ENCODE data around the gene CTBP1.
A peak's percentile ranks its signal among the peaks of the same experiment; 100 is the strongest.

The CTBP1 gene

GRCh38 chr4:1221155-1221870, 27.6 kb downstream of the CTBP1 start:
- DNase-seq: no peak

GRCh38 chr4:1220566-1220965, 28.4 kb downstream of the CTBP1 start:
- DNase-seq: no peak

- no peak for DNase-seq
These were observed 29.4 kb downstream of the CTBP1 start for GRCh38 chr4:1219566-1219950.

GRCh38 chr4:1218634-1219565, 30.0 kb downstream of the CTBP1 start:
- DNase-seq: peak in 1 of 2 donors; percentile 23

- no peak for DNase-seq
These were observed 31.6 kb downstream of the CTBP1 start for GRCh38 chr4:1217366-1217765.

GRCh38 chr4:1216869-1217294, 32.0 kb downstream of the CTBP1 start:
- DNase-seq: peak; percentile 60 to 66

GRCh38 chr4:1216076-1216614, 32.8 kb downstream of the CTBP1 start:
- no peak for DNase-seq

- DNase-seq: no peak
These were observed 33.5 kb downstream of the CTBP1 start for GRCh38 chr4:1215141-1216075.

GRCh38 chr4:1214101-1215095, 34.5 kb downstream of the CTBP1 start:
- DNase-seq: no peak

GRCh38 chr4:1213336-1213995, 35.5 kb downstream of the CTBP1 start:
- no peak for DNase-seq

GRCh38 chr4:1212546-1213335, 36.2 kb downstream of the CTBP1 start:
- no peak for DNase-seq

GRCh38 chr4:1211891-1212545, 36.9 kb downstream of the CTBP1 start:
- no peak for DNase-seq

- no peak for DNase-seq
These were observed 37.6 kb downstream of the CTBP1 start for GRCh38 chr4:1211371-1211770.

GRCh38 chr4:1210971-1211370, 38.0 kb downstream of the CTBP1 start:
- no peak for DNase-seq

- no peak for DNase-seq
These were observed 38.6 kb downstream of the CTBP1 start for GRCh38 chr4:1210241-1210841.

- DNase-seq: no peak
These were observed 39.1 kb downstream of the CTBP1 start for GRCh38 chr4:1209821-1210220.

- DNase-seq: no peak
These were observed 39.8 kb downstream of the CTBP1 start for GRCh38 chr4:1208970-1209704.
